WTC11 (cell line): ENCODE measurements around the gene CPB2. TPM values are rescaled to one million over a fixed set of nuclear protein-coding genes. Genes with fewer than 3 reads are reported as not detected.

Experiments
- ATAC-seq: fragments of 200-7000 bp; cut with Tn5 transposase; 2 replicates; pipeline ENCODE4 v1.10.0; 2021; ENCODE audit warnings: mild to moderate bottlenecking, moderate library complexity
- Bru-seq: library from RNA; stranded (reverse); fragments of 400-500 nt; gene quantifications from one replicate; lab custom pipeline; 2021; lab: Mats Ljungman, UMichigan
- CTCF ChIA-PET: fragments of 300-600 bp; sonication (Branson Sonifier 250); formaldehyde crosslinking; loops from one replicate; lab custom pipeline; 2021; ENCODE audit warnings: antibody characterized with exemption; lab: Charles Lee
- POLR2A ChIA-PET: fragments of 350-600 bp; sonication (Branson Sonifier 250); formaldehyde crosslinking; loops from one replicate; lab custom pipeline; 2021; ENCODE audit warnings: antibody characterized with exemption; lab: Charles Lee
- DNase-seq: peaks from one replicate; pipeline ENCODE4 v3.0.0; 2021; ENCODE audit warnings: low spot score
- H3K27ac Mint-ChIP-seq: 2 replicates; pipeline ENCODE4 v1.8.0; 2021; ENCODE audit warnings: mixed read lengths
- H3K27me3 Mint-ChIP-seq: 2 replicates; pipeline ENCODE4 v1.8.0; 2021; ENCODE audit warnings: low read depth, mild to moderate bottlenecking, moderate library complexity, mixed read lengths
- H3K36me3 Mint-ChIP-seq: 2 replicates; pipeline ENCODE4 v1.8.0; 2021; ENCODE audit warnings: mixed read lengths
- H3K4me1 Mint-ChIP-seq: 2 replicates; pipeline ENCODE4 v1.8.0; 2022; ENCODE audit warnings: mixed read lengths
- H3K4me3 Mint-ChIP-seq: 2 replicates; pipeline ENCODE4 v1.8.0; 2021; ENCODE audit warnings: mild to moderate bottlenecking, moderate library complexity, mixed read lengths
- H3K9me3 Mint-ChIP-seq: 2 replicates; pipeline ENCODE4 v1.8.0; 2021; ENCODE audit warnings: mixed read lengths
- AR ChIP-seq: fragments of 250-450 bp; sonication (Bioruptor Pico); IDR thresholded peaks from 2 replicates; pipeline ENCODE4 v1.9.0; 2021; ENCODE audit warnings: mild to moderate bottlenecking
- ATF3 ChIP-seq: sonication (generic); formaldehyde crosslinking; conservative IDR thresholded peaks from 2 replicates; pipeline ENCODE4 v1.8.1; 2022; ENCODE audit warnings: mild to moderate bottlenecking, missing genetic modification reagents
- ERG ChIP-seq: fragments of 250-450 bp; sonication (Bioruptor Pico); IDR thresholded peaks from 2 replicates; pipeline ENCODE4 v1.8.0; 2021; ENCODE audit warnings: mild to moderate bottlenecking
- FOXJ3 ChIP-seq: sonication (generic); formaldehyde crosslinking; IDR thresholded peaks from 2 replicates; pipeline ENCODE4 v1.9.0; 2021; ENCODE audit warnings: missing genetic modification reagents, mild to moderate bottlenecking, borderline replicate concordance
- GABPB1 ChIP-seq: sonication (generic); formaldehyde crosslinking; IDR thresholded peaks from 2 replicates; pipeline ENCODE4 v1.8.1; 2023; ENCODE audit warnings: mild to moderate bottlenecking, missing genetic modification reagents
- JAZF1 ChIP-seq: fragments of 250-450 bp; sonication (Bioruptor Pico); IDR thresholded peaks from 2 replicates; pipeline ENCODE4 v1.9.0; 2021; ENCODE audit warnings: moderate library complexity, mild to moderate bottlenecking, inconsistent platforms
- MYBL2 ChIP-seq: sonication (generic); formaldehyde crosslinking; IDR thresholded peaks from 2 replicates; pipeline ENCODE4 v1.8.1; 2023; ENCODE audit warnings: mild to moderate bottlenecking, moderate library complexity, missing genetic modification reagents
- RELA ChIP-seq: sonication (generic); formaldehyde crosslinking; IDR thresholded peaks from 2 replicates; pipeline ENCODE4 v1.8.1; 2022; ENCODE audit warnings: missing genetic modification reagents, mild to moderate bottlenecking, borderline replicate concordance
- SMAD3 ChIP-seq: sonication (generic); formaldehyde crosslinking; IDR thresholded peaks from 2 replicates; pipeline ENCODE4 v1.8.0; 2022; ENCODE audit warnings: missing genetic modification reagents, mild to moderate bottlenecking, borderline replicate concordance
- TEAD1 ChIP-seq: sonication (generic); formaldehyde crosslinking; IDR thresholded peaks from 2 replicates; pipeline ENCODE4 v1.8.0; 2022; ENCODE audit warnings: mild to moderate bottlenecking, missing genetic modification reagents
- ZBTB21 ChIP-seq: sonication (generic); formaldehyde crosslinking; IDR thresholded peaks from 2 replicates; pipeline ENCODE4 v1.8.1; 2023; ENCODE audit warnings: mild to moderate bottlenecking, missing genetic modification reagents, borderline replicate concordance
- ZNF138 ChIP-seq: sonication (generic); formaldehyde crosslinking; conservative IDR thresholded peaks from 2 replicates; pipeline ENCODE4 v1.8.1; 2022; ENCODE audit warnings: mild to moderate bottlenecking, moderate library complexity, missing genetic modification reagents
- ZNF396 ChIP-seq: fragments of 250-450 bp; sonication (Bioruptor Pico); IDR thresholded peaks from 2 replicates; pipeline ENCODE4 v1.8.0; 2021; ENCODE audit warnings: mild to moderate bottlenecking, moderate library complexity, borderline replicate concordance
- ZNF512 ChIP-seq: sonication (generic); formaldehyde crosslinking; IDR thresholded peaks from 2 replicates; pipeline ENCODE4 v1.8.1; 2022; ENCODE audit warnings: missing genetic modification reagents, borderline replicate concordance
- long read RNA-seq, 3 experiments: library from RNA in 1 of 3; library from capped mRNA in 1 of 3; library from polyadenylated mRNA in 1 of 3; unstranded in 2 of 3; stranded (forward) in 1 of 3; transcript quantifications; one replicate each; pipeline ENCODE4 v2.0.0, GENCODE V29; 2021
- total RNA-seq: library from RNA; stranded (reverse); gene quantifications from 3 replicates; pipeline ENCODE4 v1.2.3, GENCODE V29; 2021
- TF ChIP-seq, protein P1 (sequence below): fragments of 200-600 bp; IDR thresholded peaks from 2 replicates; pipeline ENCODE4 v1.8.0; 2022; ENCODE audit warnings: antibody characterized with exemption
- TF ChIP-seq, protein P2 (sequence below): sonication (generic); formaldehyde crosslinking; IDR thresholded peaks from 2 replicates; pipeline ENCODE4 v1.8.1; 2022; ENCODE audit warnings: mild to moderate bottlenecking, moderate library complexity, missing genetic modification reagents

Gene CPB2
- 0.21 to 0.33 TPM in 2 of 3 replicates, not detected in the other for total RNA-seq
- percentile 2 among the genes with signal in this experiment for Bru-seq, nascent RNA
- long read RNA-seq, experiment 1: 0 reads
- long read RNA-seq, experiment 2: 0 reads
- long read RNA-seq, experiment 3: 0 reads

DNA sequence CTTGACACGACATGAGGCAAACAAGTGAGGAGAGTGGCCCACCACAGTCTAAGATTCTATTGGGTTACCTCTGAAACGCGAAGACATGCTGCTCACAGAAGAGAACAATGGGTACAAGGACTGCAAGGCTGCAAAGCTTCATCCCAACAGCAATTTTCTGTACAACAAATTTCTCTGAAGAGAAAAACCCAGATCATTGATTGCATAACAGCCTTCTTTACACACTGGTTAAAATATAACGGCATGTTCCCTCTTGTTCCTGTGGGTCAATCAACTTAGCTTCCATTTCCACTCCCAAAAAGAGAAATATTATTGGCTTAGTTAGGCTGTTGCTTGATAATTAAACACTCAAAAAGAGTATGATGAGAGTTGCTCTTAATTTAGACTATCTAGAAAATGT lies at the start of gene CPB2:
CPB2 (minus strand) TSS at position 166 of the 400 bp plus-strand sequence; CDS start at position 142, 24 bp downstream.
- no peaks in the 10 kb centered on the region for H3K36me3 Mint-ChIP-seq
- no peaks in the 10 kb centered on the region for H3K9me3 Mint-ChIP-seq
- H3K27ac Mint-ChIP-seq: no peak within 1 kb of the TSS
- H3K4me3 Mint-ChIP-seq: no peak within 1 kb of the TSS
- CTCF ChIA-PET: no interaction called here
- H3K4me1 Mint-ChIP-seq: peaks cover 12% of the 10 kb centered on the region
- POLR2A ChIA-PET: no interaction called here
- TF ChIP-seq GABPB1 (CRISPR knock-in tag): peak; percentile 23; the same call in 1 of the 2 replicates
- TF ChIP-seq ZNF138: no peak
- TF ChIP-seq, all 79 proteins: peak for 1
- no peaks in the 10 kb centered on the region for H3K27me3 Mint-ChIP-seq
- no peak for DNase-seq
- ATAC-seq: no peak

GRCh38 chr13:46154136-46154801 lies 49.4 kb upstream of the CPB2 start:
- H3K4me3 Mint-ChIP-seq: no peak overlapping the region
- H3K36me3 Mint-ChIP-seq: no peaks in the 10 kb centered on the region
- CTCF ChIA-PET: no interaction called here
- H3K27me3 Mint-ChIP-seq: no peaks in the 10 kb centered on the region
- no peak for ATAC-seq
- H3K4me1 Mint-ChIP-seq: peaks cover 8% of the 10 kb centered on the region
- POLR2A ChIA-PET: no interaction called here
- no peak for DNase-seq
- H3K27ac Mint-ChIP-seq: no peak overlapping the region
- H3K9me3 Mint-ChIP-seq: no peaks in the 10 kb centered on the region
- no peak for TF ChIP-seq ERG (CRISPR knock-in tag)
- TF ChIP-seq MYBL2 (CRISPR knock-in tag): no peak

DNA sequence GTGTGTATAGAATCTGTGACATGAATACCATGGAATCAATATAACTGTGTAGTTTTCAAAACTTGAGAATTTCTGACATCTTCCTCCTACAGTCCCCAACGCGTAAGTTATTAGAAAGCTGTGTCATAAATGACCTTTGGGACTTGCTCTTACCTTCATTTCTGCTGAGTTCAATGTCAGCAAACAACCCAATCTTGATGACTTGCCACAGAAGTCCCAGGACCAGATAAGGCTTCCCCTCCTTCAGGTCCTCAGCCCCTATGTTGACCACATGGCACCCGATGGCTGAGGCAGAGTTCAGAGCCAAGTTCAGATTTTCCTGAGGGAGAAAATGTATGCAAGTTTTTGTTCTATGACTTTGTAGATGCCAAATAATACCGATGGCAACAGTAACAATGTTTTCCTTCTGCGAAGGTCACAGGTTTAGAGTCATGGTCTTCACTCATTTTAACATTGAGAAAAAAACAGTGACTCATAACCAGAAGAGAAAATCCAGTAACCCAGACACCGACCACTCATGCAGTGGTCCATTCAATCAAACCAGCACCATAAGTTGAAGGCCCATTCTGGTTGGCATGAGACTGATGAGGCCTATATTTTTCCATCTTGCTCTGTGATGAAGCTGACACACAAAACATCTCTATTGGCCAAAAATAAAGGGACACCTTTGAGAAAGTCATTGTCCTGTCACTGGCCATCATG lies 47.9 kb upstream of the CPB2 start:
- TF ChIP-seq FOXJ3 (CRISPR knock-in tag): no peak
- TF ChIP-seq ZBTB21 (CRISPR knock-in tag): no peak
- TF ChIP-seq ZNF512 (CRISPR knock-in tag): no peak
- TF ChIP-seq, protein P1, sequence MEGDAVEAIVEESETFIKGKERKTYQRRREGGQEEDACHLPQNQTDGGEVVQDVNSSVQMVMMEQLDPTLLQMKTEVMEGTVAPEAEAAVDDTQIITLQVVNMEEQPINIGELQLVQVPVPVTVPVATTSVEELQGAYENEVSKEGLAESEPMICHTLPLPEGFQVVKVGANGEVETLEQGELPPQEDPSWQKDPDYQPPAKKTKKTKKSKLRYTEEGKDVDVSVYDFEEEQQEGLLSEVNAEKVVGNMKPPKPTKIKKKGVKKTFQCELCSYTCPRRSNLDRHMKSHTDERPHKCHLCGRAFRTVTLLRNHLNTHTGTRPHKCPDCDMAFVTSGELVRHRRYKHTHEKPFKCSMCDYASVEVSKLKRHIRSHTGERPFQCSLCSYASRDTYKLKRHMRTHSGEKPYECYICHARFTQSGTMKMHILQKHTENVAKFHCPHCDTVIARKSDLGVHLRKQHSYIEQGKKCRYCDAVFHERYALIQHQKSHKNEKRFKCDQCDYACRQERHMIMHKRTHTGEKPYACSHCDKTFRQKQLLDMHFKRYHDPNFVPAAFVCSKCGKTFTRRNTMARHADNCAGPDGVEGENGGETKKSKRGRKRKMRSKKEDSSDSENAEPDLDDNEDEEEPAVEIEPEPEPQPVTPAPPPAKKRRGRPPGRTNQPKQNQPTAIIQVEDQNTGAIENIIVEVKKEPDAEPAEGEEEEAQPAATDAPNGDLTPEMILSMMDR: no peak
- no peak for TF ChIP-seq SMAD3 (CRISPR knock-in tag)
- TF ChIP-seq ATF3 (CRISPR knock-in tag): no peak
- TF ChIP-seq ZNF396 (CRISPR knock-in tag): no peak
- TF ChIP-seq AR (CRISPR knock-in tag): no peak
- no peak for TF ChIP-seq RELA
- no peak for TF ChIP-seq TEAD1 (CRISPR knock-in tag)
- TF ChIP-seq ERG (CRISPR knock-in tag): no peak
- no peak for TF ChIP-seq JAZF1 (CRISPR knock-in tag)
- TF ChIP-seq, protein P2, sequence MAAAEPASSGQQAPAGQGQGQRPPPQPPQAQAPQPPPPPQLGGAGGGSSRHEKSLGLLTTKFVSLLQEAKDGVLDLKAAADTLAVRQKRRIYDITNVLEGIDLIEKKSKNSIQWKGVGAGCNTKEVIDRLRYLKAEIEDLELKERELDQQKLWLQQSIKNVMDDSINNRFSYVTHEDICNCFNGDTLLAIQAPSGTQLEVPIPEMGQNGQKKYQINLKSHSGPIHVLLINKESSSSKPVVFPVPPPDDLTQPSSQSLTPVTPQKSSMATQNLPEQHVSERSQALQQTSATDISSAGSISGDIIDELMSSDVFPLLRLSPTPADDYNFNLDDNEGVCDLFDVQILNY (CRISPR knock-in tag): no peak
- TF ChIP-seq, all 79 proteins: peak for 0
- no peak for DNase-seq
- CTCF ChIA-PET: interaction anchor here (0.7 kb wide), 1 partner anchor 342 kb away, joined by 3 read pairs; no protein-coding TSS in a partner anchor
- no peaks in the 10 kb centered on the region for H3K36me3 Mint-ChIP-seq
- peaks cover 16% of the 10 kb centered on the region for H3K4me1 Mint-ChIP-seq
- H3K27me3 Mint-ChIP-seq: no peaks in the 10 kb centered on the region
- no peak overlapping the region for H3K27ac Mint-ChIP-seq
- no peak for ATAC-seq
- no peak overlapping the region for H3K4me3 Mint-ChIP-seq
- no peaks in the 10 kb centered on the region for H3K9me3 Mint-ChIP-seq
- POLR2A ChIA-PET: no interaction called here
